Fibroblast of skin of abdomen (primary cell): ENCODE measurements around the gene HDAC3.
A peak's percentile ranks its signal among the peaks of the same experiment; 100 is the strongest.
"Not testable (repeated sequence)": the region's sequence is repeated elsewhere in the genome, so short reads cannot be mapped to it uniquely, and the experiment has no call there.

Experiments
- DNase-seq: peaks from one replicate; pipeline ENCODE4 v3.0.0-alpha.2; 2013

HDAC3 gene

DNA sequence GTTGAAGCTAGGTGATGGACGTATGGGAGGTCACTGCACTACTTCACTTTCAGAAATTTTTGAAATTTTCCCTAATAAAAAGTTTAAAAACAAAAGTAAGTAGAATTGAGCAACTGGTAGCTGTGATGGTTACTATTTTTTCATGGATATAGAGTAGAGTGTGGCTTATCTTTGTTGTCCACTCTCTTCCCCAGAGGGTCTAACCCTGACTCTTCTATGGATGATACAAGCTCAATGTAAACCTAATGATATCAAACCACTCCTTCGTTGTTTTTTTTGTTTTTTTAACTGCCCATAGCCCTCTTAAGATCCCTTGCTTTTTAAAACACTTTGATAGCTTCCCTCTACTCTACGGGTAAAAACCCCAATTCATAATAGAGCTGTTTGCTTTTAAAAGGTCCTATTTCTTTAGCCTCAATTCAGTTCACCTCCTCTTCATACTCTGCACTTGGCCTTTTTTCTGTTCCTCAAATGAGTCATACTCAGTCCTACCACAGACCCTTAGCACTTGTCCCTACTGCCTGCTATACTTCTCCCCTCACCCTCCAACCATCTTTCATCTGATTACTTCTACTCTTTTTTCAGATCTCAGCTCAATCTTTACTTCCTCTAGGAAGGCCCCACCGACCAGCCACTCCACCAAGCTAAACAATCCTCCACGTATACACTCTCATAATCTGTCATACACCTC is 2.6 kb downstream of the HDAC3 start:
- no peak for DNase-seq

DNA sequence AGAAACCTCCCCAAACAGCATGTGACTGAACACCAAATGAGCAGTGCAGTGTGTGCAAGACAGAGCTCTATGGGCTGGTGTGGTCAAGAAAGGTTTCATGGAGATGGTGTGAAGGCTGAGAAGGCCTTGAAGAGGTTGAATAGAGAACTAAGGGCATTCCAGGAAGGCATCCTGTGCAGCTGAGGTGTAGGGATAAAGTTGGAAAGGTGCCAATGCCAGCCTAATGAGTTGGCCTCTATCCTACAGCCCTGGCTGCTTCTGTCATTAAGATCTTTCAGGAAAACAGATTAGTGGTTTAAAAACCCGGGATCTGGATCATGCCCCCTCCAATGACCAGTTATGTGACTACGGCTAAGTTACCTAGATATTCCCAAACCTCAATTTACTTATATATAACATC is 4.0 kb downstream of the HDAC3 start:
- no peak for DNase-seq

DNA sequence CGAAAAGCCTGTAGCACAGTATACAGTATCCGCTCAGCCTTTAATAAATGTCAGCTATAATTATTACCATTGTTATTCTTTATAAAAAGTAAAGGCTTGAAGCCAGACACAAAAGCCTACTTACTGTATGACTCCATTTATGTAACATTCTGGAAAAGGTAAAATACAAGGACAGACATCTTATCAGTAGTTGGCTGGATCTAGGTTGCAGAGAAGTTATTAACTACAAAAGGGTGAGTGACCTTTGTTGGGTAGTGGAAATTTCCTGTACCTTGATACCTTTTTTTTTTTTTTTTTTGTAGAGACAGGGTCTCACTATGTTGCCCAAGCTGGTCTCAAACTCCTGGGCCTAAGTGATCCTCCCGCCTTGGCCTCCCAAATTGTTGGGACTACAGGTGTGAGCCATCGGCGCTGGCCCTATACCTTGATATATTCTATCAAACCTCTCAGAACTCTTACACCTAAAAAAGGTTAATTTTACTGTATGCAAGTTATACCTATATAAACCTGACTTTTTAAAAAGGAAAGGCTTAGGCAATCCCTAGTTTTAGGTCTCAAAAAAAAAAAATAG is 6.0 kb downstream of the HDAC3 start:
- no peak for DNase-seq

DNA sequence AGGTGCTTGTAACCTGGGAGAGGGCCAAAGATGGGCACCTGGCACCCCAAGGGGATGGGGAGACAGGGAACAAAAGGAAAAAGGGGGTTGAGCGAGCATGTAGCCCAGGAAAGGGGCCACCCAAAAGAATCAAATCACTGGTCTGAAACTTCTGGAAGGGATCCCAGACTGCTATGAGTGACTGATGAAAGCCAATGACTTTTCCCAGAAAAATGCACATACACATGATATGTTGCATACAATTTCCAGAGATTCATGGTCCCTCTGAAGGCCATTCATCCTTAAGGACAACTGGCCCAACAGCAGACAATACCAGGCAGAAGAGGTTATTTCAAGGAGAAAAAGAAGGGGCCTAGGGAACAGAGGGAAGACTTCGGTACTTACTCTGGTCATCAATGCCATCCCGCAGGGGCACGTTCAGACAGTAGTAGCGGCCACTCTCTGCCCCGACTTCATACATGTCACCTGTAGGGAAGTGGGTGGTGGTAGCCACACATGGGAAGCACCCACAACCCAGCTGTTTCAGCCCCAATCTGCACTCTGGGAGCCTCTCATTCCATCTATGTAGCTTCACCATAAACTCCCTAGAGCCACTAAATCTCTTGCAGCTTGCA is 8.4 kb downstream of the HDAC3 start:
- peak; percentile 59 for DNase-seq

DNA sequence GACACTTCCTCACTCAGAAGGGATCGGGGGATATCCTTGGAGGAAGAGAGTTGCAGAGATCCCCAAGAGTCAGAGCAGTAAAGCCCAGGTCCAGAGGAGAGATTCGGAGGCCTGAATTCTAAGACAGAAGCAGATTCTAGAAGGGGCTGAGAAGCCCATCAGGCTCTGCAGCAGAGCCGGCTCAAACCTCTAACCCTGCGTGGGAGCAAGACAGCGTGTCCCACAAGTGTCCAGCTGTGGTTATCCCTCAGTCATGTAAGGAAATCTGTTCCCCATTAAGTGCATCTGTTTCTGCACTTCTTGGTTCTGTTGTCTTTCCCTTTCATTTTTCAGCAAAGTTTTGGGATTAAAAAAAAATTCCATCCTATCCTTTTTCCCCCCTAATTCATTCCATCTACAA is 13.0 kb downstream of the HDAC3 start:
- no peak for DNase-seq

DNA sequence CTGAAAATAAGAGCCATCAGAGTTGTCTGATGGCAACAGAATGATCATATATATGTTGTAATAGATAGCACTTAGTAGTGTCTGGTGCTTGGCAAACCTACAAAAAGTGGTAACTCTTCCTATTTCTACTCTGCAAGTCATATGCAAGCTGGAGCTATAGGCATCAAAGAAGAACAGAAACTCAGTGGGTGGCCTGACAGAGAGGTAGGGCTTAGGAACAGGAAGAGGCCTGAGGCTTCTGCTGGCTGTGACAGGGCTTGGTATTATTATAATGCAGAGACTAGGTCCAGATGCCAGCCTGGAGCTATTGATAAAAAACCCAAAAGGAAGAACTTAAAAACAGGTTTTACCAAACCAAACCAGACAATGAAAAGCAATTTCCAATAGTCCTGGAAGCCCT is 13.5 kb downstream of the HDAC3 start:
- no peak for DNase-seq

DNA sequence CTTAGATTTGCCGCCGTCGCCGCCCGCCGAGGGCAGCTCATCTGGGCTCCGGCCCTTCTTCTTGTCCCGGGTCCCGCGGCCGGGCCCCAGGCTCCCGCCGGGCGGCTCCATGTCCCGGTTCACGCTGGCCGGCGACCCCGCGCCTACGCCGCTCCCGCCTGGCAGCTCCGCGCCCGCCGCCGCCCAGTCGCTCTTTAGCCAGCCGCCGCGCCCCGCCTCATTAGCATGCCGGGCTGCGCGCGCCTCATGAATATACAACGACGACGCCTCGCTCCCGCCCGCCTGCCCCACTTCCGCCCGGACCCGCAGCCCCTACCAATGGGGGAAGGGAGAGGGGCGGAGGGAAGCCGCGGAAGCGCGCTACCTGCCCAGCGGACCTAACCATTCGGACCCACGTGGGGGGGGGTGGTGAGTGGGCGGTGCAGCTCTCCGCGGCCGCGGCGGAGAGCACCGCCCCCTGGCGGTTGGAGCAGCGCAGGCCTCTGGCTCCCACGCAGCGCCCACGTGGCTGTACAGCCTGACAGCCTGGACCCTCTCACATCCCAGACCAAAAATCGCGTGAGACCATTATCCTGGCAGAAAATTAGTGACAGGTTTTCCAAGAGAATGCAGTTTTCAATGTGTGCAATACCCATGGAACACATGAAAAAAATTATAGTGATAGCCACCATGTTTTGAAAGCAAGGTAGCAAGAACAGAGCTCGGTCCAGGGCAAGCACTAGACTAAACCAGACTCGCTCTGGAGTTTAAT is 17.7 kb downstream of the HDAC3 start, which contains the start of gene DIAPH1:
TSS of gene DIAPH1 (minus strand) at position 197 of the 751 bp plus-strand sequence. CDS start at position 111, 86 bp downstream.
- DNase-seq, result peak; percentile 96

DNA sequence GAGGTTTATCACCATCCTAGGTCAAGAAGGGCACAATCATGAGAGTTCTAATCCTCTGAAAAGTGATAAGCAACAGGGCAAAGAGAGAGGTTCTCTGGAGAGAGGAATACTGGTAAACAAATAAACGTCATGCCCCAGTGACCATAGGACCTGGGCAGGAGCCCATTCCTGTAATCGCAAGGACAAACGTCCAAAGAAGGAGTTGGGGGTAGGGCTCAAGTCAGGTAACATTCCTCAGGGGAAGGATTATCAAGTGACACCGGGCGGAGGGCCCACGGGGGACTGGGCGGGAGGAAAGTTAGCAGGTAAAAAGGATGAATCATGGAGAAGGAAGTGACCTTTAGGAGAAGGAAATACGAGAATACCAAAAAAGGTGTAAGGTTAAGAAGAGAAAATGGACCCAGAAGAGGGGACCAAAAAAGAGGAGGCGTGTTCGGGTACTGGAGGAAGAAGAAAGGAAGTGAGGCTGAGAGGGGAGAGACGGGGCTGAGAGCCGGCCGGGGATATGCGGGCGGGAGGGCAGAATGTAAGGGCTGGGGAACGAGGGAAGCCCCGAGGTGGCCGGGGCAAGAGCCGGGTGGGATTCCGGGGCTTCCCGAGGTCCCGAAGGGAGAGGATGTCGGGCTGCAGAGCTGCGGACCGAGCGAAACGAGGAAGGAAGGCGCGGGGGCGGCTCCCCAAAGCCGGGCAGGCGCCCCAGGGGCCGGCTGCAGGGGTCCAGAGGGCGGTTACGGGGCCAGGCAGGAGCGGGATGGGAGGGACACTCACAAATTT is 18.4 kb downstream of the HDAC3 start:
- DNase-seq, result peak; percentile 18

DNA sequence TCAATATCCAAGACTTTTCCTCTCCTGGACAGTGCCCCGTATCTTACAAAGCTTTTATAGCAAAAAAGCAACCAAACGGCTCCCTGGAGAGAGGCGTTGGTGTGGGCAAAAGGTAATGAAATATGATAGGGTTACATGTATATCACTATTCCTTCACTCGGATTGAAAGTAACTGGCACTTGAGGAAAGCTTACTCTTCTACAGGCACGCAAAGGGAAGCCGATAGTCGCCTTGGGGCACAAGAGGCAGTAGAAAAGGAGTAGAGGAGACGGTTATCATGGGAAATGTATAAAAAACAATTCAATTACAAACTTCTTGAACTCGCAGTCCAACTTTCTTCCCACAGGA is 19.0 kb downstream of the HDAC3 start:
- DNase-seq, result no peak

DNA sequence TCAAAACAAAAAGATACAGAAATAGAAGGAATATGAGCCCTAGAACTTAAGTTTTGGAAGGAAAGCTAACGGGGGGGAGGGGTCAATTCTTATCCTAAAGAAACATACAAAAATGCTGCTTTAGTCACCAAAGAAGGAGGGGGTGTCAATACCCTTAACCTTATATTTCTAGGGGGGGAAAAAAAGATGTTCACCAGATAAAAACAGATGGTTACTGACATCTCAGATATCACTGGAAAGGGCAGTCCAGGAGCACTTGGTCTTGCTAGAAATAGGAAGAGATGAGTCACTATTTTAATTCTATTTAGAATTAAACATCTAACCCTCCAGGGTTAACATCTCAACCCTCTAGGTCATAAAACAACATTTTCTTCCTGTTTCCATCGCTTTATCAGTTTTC is 19.5 kb downstream of the HDAC3 start:
- no peak for DNase-seq

DNA sequence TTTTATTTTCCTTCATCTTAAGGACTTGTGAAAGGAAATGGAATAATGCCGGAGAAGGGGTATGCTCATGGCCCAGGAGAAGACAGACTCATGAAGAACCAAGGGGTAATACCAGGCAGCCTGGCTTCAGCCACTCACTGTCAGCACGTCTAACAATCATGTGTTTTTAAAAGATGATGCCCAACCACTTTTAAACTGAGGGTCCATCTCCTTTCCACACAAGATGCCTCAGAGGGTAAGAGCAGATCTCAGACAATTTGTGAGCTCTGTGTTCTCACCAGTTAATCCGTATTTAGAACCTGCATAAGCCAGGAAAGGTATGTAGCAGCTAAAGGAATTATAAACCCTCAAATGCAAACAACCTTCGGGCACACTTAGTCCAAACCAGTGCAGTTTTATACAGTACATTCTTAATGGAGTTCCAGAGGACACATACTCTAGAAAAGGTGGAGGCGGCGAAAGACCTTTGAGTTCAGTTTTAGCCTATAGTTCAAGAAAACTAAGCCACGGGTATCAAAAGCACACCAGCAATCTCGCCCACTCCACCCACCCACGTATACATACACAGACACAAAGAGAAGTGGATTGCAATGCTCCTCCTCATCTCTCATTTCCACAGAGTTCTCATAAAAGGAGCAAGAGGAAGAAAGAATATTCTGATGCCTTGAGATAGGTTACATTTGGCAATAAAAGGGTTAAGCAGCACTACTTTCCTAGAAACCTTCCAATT is 20.5 kb downstream of the HDAC3 start:
- no peak for DNase-seq

DNA sequence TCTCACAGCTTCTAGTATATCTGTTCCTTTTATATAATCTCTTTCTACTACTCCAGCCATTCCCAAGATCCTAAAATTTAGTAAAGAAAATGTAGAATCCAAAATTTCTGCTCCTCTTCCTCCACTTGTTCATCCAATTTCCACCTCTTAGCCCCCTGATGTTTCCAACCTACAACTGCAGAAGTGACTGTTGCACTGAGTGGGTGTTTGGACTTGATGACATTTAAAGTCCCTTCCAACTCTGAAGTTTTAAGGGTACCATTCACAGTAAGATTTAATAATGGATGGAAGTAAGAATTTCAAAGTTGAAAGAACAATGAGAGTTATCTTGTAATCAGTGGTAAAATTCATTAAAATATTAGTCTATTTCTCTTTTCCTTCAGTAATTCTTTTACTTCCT is 23.3 kb downstream of the HDAC3 start:
- DNase-seq, result no peak

DNA sequence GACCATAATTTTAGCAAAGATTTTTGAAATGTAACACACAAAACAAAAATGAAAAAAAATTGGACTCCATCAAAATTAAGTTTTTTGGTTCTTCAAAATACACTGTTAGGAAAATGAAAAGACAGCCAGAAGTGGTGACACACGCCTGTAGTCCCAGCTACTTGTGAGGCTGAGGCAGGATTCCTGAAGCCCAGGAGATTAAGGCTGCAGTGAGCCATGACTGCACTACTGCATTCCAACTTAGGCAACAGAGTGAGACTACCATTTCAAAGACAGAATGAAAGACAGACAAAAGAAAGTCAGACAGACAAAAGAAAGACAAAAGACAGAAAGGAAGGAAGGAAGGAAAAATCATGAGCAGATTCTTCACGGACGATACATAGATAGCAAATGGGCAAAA is 25.4 kb downstream of the HDAC3 start:
- DNase-seq, result no peak

DNA sequence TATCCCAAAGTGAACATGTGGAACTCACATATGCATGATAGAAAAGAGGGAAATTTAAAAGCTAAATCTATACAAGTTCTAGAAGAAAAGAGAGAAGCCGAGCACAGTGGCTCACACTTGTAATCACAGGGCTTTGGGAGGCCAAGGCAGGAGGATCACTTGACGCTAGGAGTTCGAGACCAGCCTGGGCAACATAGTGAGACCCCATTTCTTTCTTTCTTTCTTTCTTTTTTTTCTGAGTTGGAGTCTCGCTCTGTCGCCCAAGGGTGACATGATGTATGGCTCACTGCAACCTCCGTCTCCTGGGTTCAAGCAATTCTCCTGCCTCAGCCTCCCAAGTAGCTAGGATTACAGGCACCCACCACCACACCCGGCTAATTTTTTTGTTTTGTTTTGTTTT is 26.7 kb downstream of the HDAC3 start:
- not testable (repeated sequence) for DNase-seq

DNA sequence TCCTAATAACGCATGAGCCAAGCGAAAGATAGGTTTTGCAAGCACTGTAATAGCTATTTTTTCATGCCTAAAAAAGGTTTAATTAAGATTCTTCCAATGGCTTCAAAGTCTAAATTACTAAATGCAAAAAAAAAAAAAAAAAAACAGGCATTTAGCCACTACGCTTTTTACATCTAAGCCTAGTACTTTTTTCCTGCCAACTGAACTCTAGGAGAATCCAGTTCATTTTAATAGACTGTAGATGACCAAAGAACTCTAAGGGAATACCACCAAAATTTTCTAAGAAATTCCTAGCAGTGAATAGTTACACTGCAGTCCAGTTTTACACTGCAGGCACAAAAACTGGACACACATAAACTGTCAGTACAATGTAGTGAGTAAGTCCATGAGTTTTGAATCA is 27.6 kb downstream of the HDAC3 start:
- DNase-seq, result no peak

DNA sequence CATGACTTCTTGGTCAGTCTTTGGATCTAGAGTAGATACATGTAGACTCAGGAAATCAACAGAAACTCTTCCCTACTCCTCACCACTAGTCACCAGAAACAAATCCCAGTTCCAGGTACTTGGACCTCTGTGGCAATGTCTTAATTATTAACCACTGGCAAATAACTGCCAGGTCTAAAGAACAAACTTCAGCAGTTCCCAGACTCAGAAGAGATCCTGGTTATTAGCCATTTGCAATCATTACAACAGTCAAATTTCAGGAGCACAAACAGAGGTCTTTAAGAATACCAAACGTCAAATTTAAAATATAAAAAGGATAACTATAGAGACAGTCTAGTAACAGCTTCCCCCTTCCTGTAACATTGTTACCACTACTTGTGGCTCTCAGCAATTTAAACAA is 28.1 kb downstream of the HDAC3 start:
- DNase-seq, result no peak

DNA sequence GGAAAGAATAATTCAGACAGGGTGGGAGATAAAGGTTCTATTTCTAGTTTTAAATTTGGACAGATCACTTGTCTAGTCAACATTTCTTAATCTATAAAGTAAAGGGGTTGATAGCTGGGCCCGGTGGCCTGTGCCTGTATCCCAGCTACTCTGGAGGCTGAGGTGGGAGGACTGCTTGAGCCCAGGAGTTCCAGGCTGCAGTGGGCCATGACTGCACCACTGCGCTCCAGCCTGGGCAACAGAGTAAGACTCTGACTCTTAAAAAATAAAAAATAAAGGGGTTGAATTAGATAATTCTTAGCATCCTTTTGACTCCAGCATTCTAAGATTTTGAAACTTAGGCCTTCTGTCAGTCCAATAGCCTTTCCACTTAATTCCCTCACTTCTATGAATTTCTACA is 28.6 kb downstream of the HDAC3 start:
- no peak for DNase-seq

DNA sequence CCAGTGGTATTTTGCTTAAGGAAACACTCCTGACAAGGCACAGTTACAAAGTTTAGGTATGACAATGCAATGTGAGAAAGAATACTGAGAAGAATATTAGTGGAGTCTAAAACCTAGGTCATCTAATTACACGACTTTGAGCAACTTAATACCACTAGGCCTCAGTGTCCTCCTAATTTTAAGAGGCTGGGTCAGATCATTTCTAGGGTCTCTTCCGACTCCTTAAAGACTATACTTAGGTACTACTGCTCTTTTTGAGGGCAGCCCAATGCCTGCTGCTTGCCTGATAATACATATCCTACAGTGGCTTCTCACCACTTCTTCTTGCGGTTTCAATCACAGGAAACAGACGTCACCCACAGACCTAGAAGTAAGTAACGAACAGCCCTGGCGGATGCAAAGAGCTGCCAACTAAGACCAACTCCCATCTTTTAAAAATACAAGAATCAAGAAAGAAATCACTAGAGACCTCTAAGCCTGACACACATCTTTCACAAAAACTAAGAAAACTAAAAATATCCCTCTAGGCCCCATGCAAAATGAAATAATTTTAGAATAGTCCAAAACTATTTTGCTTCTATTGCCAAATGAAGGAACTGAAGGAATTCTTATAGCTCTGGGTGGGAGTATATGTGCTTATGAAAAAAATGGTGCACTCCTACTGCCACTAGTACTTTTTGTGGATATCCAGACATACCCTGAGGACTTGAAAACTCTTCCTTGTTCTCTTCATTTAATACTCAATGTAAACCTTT is 30.9 kb downstream of the HDAC3 start:
- peak; percentile 25 for DNase-seq

DNA sequence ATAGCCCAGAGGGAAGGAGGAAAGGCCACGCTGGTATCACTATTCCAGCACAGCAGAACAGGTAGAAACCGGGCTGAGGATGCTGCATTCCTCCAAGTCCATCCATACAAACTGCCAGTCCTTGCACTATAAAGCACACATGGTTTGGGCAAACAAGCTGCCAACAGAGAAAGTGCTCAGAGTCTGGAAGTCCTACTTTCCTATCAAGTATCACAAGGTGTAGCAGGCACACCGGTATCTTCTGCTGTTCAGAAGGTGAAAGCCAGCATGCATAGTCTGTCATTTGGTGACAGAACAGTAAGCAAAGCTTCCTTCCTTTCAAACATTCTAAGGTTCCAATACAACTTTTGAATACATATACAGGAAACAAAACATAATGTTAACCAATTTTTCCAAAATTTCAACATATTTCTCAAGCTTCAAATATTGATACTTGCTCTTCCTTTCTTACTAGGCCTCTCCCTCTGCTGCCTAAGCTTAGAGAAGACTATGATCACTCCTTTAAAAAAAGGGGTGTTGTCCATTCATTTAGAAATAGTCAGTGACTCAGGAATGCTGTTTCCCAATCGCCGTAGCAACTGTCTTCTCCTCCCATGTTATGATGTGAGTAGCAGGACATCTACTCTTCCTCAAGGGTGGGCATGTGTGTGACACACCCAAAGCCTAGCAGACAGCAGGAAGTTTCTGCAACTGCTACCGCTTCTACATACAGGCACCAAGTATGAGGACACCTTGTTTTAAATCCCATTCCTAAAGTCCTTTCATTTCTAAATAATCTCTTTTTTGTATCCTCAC is 32.5 kb downstream of the HDAC3 start:
- peak; percentile 90 for DNase-seq

DNA sequence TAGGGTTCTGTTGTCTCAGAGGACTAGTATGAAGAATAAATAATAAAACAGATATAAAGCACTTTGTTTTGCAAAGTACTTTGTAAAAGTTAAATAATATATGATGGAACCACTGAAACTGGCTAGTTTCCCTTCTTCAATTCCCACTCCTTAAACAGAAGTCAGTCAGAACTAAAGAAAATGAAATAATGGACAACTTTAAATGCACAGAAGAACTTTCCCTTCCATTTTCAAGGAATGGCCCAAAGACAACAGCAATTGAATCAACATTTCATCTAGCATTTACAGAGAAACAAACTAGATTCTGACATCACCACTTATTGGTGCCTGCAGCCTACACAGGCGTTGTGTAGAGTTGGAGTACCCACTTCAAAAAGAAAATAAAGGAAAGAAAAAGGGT is 34.0 kb downstream of the HDAC3 start:
- no peak for DNase-seq
